HG03571 (cell line): Measurements from ENCODE around the gene PC.
"Not testable (repeated sequence)": the region's sequence is repeated elsewhere in the genome, so short reads cannot be mapped to it uniquely, and the experiment has no call there.

Source experiments
- ATAC-seq: cut with Tn5 transposase; IDR thresholded peaks from one replicate; pipeline ENCODE4 v1.9.1; 2021; ENCODE audit not compliant: unreplicated experiment

PC gene

GRCh38 chr11:66979336-66979980 lies 21.3 kb upstream of the PC start:
- ATAC-seq: no peak

- no peak for ATAC-seq
Measured at GRCh38 chr11:66978717-66979116, 20.5 kb upstream of the PC start.

- ATAC-seq: no peak
Measured at GRCh38 chr11:66978229-66978628, 20.0 kb upstream of the PC start.

GRCh38 chr11:66976925-66977324 lies 18.7 kb upstream of the PC start:
- no peak for ATAC-seq

- ATAC-seq: no peak
Measured at GRCh38 chr11:66976028-66976467, 17.9 kb upstream of the PC start.

GRCh38 chr11:66975405-66976027 lies 17.3 kb upstream of the PC start:
- ATAC-seq: no peak

GRCh38 chr11:66974724-66975404 lies 16.7 kb upstream of the PC start, which contains the start of gene C11orf86:
Gene C11orf86 (plus strand): TSS chr11:66975304. CDS start chr11:66975363, 59 bp downstream.
- ATAC-seq: no peak

GRCh38 chr11:66973956-66974580 lies 15.9 kb upstream of the PC start:
- ATAC-seq: no peak

GRCh38 chr11:66971488-66971887 lies 13.3 kb upstream of the PC start:
- no peak for ATAC-seq

- no peak for ATAC-seq
Measured at GRCh38 chr11:66970807-66971442, 12.7 kb upstream of the PC start.

- no peak for ATAC-seq
Measured at GRCh38 chr11:66970371-66970806, 12.2 kb upstream of the PC start.

GRCh38 chr11:66969584-66970225 lies 11.5 kb upstream of the PC start:
- no peak for ATAC-seq

GRCh38 chr11:66967670-66968425 lies 9.7 kb upstream of the PC start:
- no peak for ATAC-seq

- no peak for ATAC-seq
Measured at GRCh38 chr11:66966351-66966750, 8.2 kb upstream of the PC start.

GRCh38 chr11:66964495-66964894 lies 6.3 kb upstream of the PC start:
- ATAC-seq: no peak

GRCh38 chr11:66962801-66963200 lies 4.6 kb upstream of the PC start:
- ATAC-seq: no peak

GRCh38 chr11:66962247-66962646 lies 4.1 kb upstream of the PC start:
- no peak for ATAC-seq

GRCh38 chr11:66961691-66962213 lies 3.6 kb upstream of the PC start:
- not testable (repeated sequence) for ATAC-seq

- no peak for ATAC-seq
Measured at GRCh38 chr11:66958956-66959274, 732 bp upstream of the PC start.

GRCh38 chr11:66957971-66958231 lies 282 bp downstream of the PC start:
- ATAC-seq: no peak
